ENCODE measurements around the gene SYT13.

Gene SYT13

GRCh38 chr11:45245218-45246045 lies 40.7 kb downstream of the SYT13 start:
- DNase-seq, result no peak

- no peak for DNase-seq
Observed at GRCh38 chr11:45243967-45244366, 42.2 kb downstream of the SYT13 start.

- DNase-seq, result no peak
Observed at GRCh38 chr11:45239733-45240132, 46.4 kb downstream of the SYT13 start.

GRCh38 chr11:45238724-45239123 lies 47.4 kb downstream of the SYT13 start:
- no peak for DNase-seq

GRCh38 chr11:45237711-45238315 lies 48.3 kb downstream of the SYT13 start:
- DNase-seq, result no peak

GRCh38 chr11:45234306-45235006 lies 51.7 kb downstream of the SYT13 start:
- DNase-seq, result no peak

- no peak for DNase-seq
Observed at GRCh38 chr11:45233804-45234170, 52.4 kb downstream of the SYT13 start.

GRCh38 chr11:45233121-45233803 lies 52.9 kb downstream of the SYT13 start:
- peak; percentile 52 for DNase-seq

GRCh38 chr11:45232341-45233080 lies 53.6 kb downstream of the SYT13 start:
- no peak for DNase-seq

GRCh38 chr11:45229401-45230020 lies 56.6 kb downstream of the SYT13 start:
- DNase-seq, result no peak

- no peak for DNase-seq
Observed at GRCh38 chr11:45227836-45228235, 58.3 kb downstream of the SYT13 start.

GRCh38 chr11:45226901-45227300 lies 59.2 kb downstream of the SYT13 start:
- no peak for DNase-seq

- no peak for DNase-seq
Observed at GRCh38 chr11:45225961-45226871, 59.9 kb downstream of the SYT13 start.

- DNase-seq, result no peak
Observed at GRCh38 chr11:45225277-45225676, 60.9 kb downstream of the SYT13 start.

GRCh38 chr11:45224766-45225165 lies 61.4 kb downstream of the SYT13 start:
- DNase-seq, result no peak

GRCh38 chr11:45223496-45223895 lies 62.6 kb downstream of the SYT13 start:
- no peak for DNase-seq

- no peak for DNase-seq
Observed at GRCh38 chr11:45219411-45219810, 66.7 kb downstream of the SYT13 start.

- no peak for DNase-seq
Observed at GRCh38 chr11:45218705-45219104, 67.4 kb downstream of the SYT13 start.

- DNase-seq, result no peak
Observed at GRCh38 chr11:45217991-45218390, 68.2 kb downstream of the SYT13 start.

GRCh38 chr11:45216901-45217300 lies 69.2 kb downstream of the SYT13 start:
- DNase-seq, result no peak

GRCh38 chr11:45216031-45216430 lies 70.1 kb downstream of the SYT13 start:
- DNase-seq, result no peak

Measured in RPMI8226 (cell line).